Keratinocyte (primary cell): ENCODE measurements around the gene DUSP14. TPM values are rescaled to one million over a fixed set of nuclear protein-coding genes. Genes with fewer than 3 reads are reported as not detected.
"Not testable (repeated sequence)": the region's sequence is repeated elsewhere in the genome, so short reads cannot be mapped to it uniquely, and the experiment has no call there.

ENCODE experiments used
- DNase-seq: peaks from one replicate; pipeline ENCODE4 v3.0.0-alpha.2; 2011; ENCODE audit warnings: low read depth, missing footprints, low spot score
- FAIRE-seq: peaks from 2 replicates; lab custom pipeline; 2011; peaks lifted over from hg19 to GRCh38; lab: Jason Lieb, UNC
- H2AFZ ChIP-seq: 2 replicates; pipeline ENCODE4 v1.6.0; 2012; ENCODE audit warnings: low read length, control low read depth, inconsistent platforms; ENCODE audit not compliant: control insufficient read depth
- H3K27ac ChIP-seq: 2 replicates; pipeline ENCODE4 v1.5.1; 2011; ENCODE audit warnings: low read length; ENCODE audit not compliant: control insufficient read depth, insufficient read depth
- H3K27me3 ChIP-seq: 3 replicates; pipeline ENCODE4 v1.6.0; 2011; ENCODE audit warnings: low read length; ENCODE audit not compliant: control insufficient read depth, insufficient read depth; ENCODE audit errors: extremely low read depth
- H3K36me3 ChIP-seq, 2 experiments: 2 replicates in 1 of 2; 3 replicates in 1 of 2; pipeline ENCODE4 v1.5.1; 2011; ENCODE audit warnings: low read length in 2 of 2, mild to moderate bottlenecking in 1 of 2; ENCODE audit not compliant: control insufficient read depth in 2 of 2, insufficient read depth in 2 of 2; ENCODE audit errors: extremely low read depth in 1 of 2
- H3K4me1 ChIP-seq: 3 replicates; pipeline ENCODE4 v1.5.1; 2011; ENCODE audit warnings: low read length; ENCODE audit not compliant: control insufficient read depth, insufficient read depth; ENCODE audit errors: extremely low read depth
- H3K4me2 ChIP-seq: 3 replicates; pipeline ENCODE4 v1.6.0; 2011; ENCODE audit warnings: low read depth, low read length; ENCODE audit not compliant: control insufficient read depth, insufficient read depth; ENCODE audit errors: extremely low read depth
- H3K4me3 ChIP-seq, 3 experiments: fragments of 200-600 bp in 1 of 3; sonication (generic) in 1 of 3; 2 replicates in 2 of 3; 3 replicates in 1 of 3; pipeline ENCODE4 v1.5.1; 2011 to 2016; ENCODE audit warnings: low read length in 3 of 3, mild to moderate bottlenecking in 3 of 3, control low read depth in 2 of 3, inconsistent platforms in 1 of 3, low read depth in 1 of 3, mixed read lengths in 1 of 3, mixed run types in 1 of 3, moderate library complexity in 1 of 3; ENCODE audit not compliant: control insufficient read depth in 2 of 3, insufficient read depth in 2 of 3; ENCODE audit errors: extremely low read depth in 1 of 3
- H3K79me2 ChIP-seq: 2 replicates; pipeline ENCODE4 v1.6.0; 2012; ENCODE audit warnings: low read length; ENCODE audit not compliant: control insufficient read depth, insufficient read depth
- H3K9ac ChIP-seq: 3 replicates; pipeline ENCODE4 v1.6.0; 2011; ENCODE audit warnings: low read length; ENCODE audit not compliant: control insufficient read depth, insufficient read depth; ENCODE audit errors: extremely low read depth
- H3K9me1 ChIP-seq: 3 replicates; pipeline ENCODE4 v1.6.0; 2011; ENCODE audit warnings: low read length; ENCODE audit not compliant: control insufficient read depth, insufficient read depth; ENCODE audit errors: extremely low read depth
- H3K9me3 ChIP-seq: 2 replicates; pipeline ENCODE4 v1.5.1; 2012; ENCODE audit warnings: low read depth, low read length; ENCODE audit not compliant: control insufficient read depth
- H4K20me1 ChIP-seq: 3 replicates; pipeline ENCODE4 v1.6.0; 2011; ENCODE audit warnings: low read length; ENCODE audit not compliant: control insufficient read depth, insufficient read depth; ENCODE audit errors: extremely low read depth
- EZH2 ChIP-seq: IDR thresholded peaks from one replicate; pipeline ENCODE4 v1.6.1; 2012; ENCODE audit warnings: inconsistent platforms, mild to moderate bottlenecking, low read length, moderate library complexity
- dilution Hi-C: fragments of 300-500 bp; cut with MboI; formaldehyde crosslinking; loops from one replicate; pipeline ENCODE4 v1.7.0; 2020; ENCODE audit warnings: low sequenced_read_pairs; ENCODE audit not compliant: extremely low pct_ligation_motif_present
- polyA plus RNA-seq, 5 experiments: library from polyadenylated mRNA; depleted of rRNA in 3 of 5; stranded (reverse) in 3 of 5; stranded (forward) in 1 of 5; unstranded in 1 of 5; fragments of >200 nt; gene quantifications; 1 replicate in 1 of 5; 2 replicates in 3 of 5; 3 replicates in 1 of 5; pipeline versions ENCODE4 v1.2.1 to v1.2.3, GENCODE V29; 2011 to 2012; ENCODE audit warnings: missing spikeins in 2 of 5, low read depth in 1 of 5, low replicate concordance in 1 of 5
- TF ChIP-seq, protein P1 (sequence below), 3 experiments: IDR thresholded peaks in 1 of 3; conservative IDR thresholded peaks in 1 of 3; optimal IDR thresholded peaks in 1 of 3; 2 replicates in 2 of 3; 3 replicates in 1 of 3; pipeline versions ENCODE3 to v1.5.1; 2011; ENCODE audit warnings: low read length in 3 of 3, mild to moderate bottlenecking in 3 of 3, moderate library complexity in 2 of 3, control low read depth in 1 of 3, inconsistent platforms in 1 of 3; ENCODE audit not compliant: insufficient read depth in 2 of 3; ENCODE audit errors: extremely low read depth in 1 of 3

The DUSP14 gene
- polyA plus RNA-seq, 1 donor (not counting 4 experiments of a cell fraction or from before 2014, with no cell fraction given) = 169 TPM

- no peak overlapping the region for H2AFZ ChIP-seq
- no peaks in the 10 kb centered on the region for H3K27me3 ChIP-seq
- FAIRE-seq (no peak), DNase-seq (peak; percentile 59)
- H3K36me3 ChIP-seq = peaks cover 0 to 13% of the 10 kb centered on the region in 2 experiments
- no peaks in the 10 kb centered on the region for H3K9me1 ChIP-seq
- peak overlapping the region; percentile 41 for H3K9ac ChIP-seq
- dilution Hi-C loops = no loop called here
- H3K9me3 ChIP-seq = no peaks in the 10 kb centered on the region
- peak overlapping the region; percentile 57 for H3K4me2 ChIP-seq
- no peaks in the 10 kb centered on the region for H4K20me1 ChIP-seq
- H3K27ac ChIP-seq = peak overlapping the region; percentile 67
- H3K4me3 ChIP-seq = no peak overlapping the region
- H3K4me1 ChIP-seq = peaks cover 51% of the 10 kb centered on the region
- TF ChIP-seq, protein P1, sequence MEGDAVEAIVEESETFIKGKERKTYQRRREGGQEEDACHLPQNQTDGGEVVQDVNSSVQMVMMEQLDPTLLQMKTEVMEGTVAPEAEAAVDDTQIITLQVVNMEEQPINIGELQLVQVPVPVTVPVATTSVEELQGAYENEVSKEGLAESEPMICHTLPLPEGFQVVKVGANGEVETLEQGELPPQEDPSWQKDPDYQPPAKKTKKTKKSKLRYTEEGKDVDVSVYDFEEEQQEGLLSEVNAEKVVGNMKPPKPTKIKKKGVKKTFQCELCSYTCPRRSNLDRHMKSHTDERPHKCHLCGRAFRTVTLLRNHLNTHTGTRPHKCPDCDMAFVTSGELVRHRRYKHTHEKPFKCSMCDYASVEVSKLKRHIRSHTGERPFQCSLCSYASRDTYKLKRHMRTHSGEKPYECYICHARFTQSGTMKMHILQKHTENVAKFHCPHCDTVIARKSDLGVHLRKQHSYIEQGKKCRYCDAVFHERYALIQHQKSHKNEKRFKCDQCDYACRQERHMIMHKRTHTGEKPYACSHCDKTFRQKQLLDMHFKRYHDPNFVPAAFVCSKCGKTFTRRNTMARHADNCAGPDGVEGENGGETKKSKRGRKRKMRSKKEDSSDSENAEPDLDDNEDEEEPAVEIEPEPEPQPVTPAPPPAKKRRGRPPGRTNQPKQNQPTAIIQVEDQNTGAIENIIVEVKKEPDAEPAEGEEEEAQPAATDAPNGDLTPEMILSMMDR (optimal IDR thresholded peaks at IDR 0.05 in 1 of 3, IDR thresholded peaks at IDR 0.05 in 1 of 3, conservative IDR thresholded peaks at IDR 0.05 in 1 of 3; ENCODE audit: extremely low read depth in 1 of 3, insufficient read depth in 2 of 3, low read length in 3 of 3) = no peak
- no peak for TF ChIP-seq EZH2
- H3K79me2 ChIP-seq = no peaks in the 10 kb centered on the region
Measured at GRCh38 chr17:37450112-37450511, 39.6 kb upstream of the DUSP14 start.

- H3K9me1 ChIP-seq, H3K4me1 ChIP-seq, dilution Hi-C loops, H3K9me3 ChIP-seq, FAIRE-seq, H3K9ac ChIP-seq, H2AFZ ChIP-seq, H3K79me2 ChIP-seq, H3K27ac ChIP-seq, DNase-seq, H4K20me1 ChIP-seq, H3K27me3 ChIP-seq, H3K4me2 ChIP-seq, H3K4me3 ChIP-seq: not testable (repeated sequence)
- H3K36me3 ChIP-seq = peaks cover 1 to 12% of the 10 kb centered on the region in 2 experiments
Measured at GRCh38 chr17:37457801-37458200, 31.9 kb upstream of the DUSP14 start.

DNA sequence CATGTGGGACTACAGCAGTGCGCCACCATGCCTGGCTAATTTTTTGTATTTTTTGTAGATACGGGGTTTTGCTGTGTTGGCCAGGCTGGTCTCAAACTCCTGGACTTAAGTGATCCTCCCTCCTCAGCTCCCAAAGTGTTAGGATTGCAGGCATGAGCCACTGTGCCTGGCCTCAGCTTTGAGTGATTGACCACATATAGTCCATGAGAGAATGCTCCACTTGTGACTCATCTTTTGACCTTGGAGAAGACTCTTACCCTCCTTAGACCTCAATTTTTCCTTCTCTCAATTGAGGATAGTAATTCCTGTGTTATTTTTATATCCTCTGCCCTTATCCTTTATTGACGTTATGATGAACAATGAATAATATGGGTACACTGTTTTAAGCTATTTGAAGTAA is 30.9 kb upstream of the DUSP14 start:
- Histone ChIP-seq H3K4me1 (no peaks in the 10 kb centered on the region), H3K27me3 (no peaks in the 10 kb centered on the region), H3K4me3 (no peak overlapping the region), H4K20me1 (no peaks in the 10 kb centered on the region), H2AFZ (no peak overlapping the region), H3K36me3 (peaks cover 1 to 8% of the 10 kb centered on the region in 2 experiments), H3K27ac (no peak overlapping the region), H3K9ac (no peak overlapping the region), H3K79me2 (no peaks in the 10 kb centered on the region), H3K9me1 (no peaks in the 10 kb centered on the region), H3K9me3 (no peaks in the 10 kb centered on the region), H3K4me2 (no peak overlapping the region)
- DNase-seq = no peak
- TF ChIP-seq EZH2 = no peak
- TF ChIP-seq, protein P1 (optimal IDR thresholded peaks at IDR 0.05 in 1 of 3, IDR thresholded peaks at IDR 0.05 in 1 of 3, conservative IDR thresholded peaks at IDR 0.05 in 1 of 3; ENCODE audit: extremely low read depth in 1 of 3, insufficient read depth in 2 of 3, low read length in 3 of 3) = no peak
- dilution Hi-C loops = no loop called here
- no peak for FAIRE-seq
